NCI-H2196 treated with DMSO at 0.1 percent for 48 hours (cell line): ENCODE measurements around the gene NFS1.
"Not testable (repeated sequence)": the region's sequence is repeated elsewhere in the genome, so short reads cannot be mapped to it uniquely, and the experiment has no call there.

Source experiments
- DNase-seq: peaks from one replicate; lab custom pipeline; 2025; ENCODE audit not compliant: unreplicated experiment; lab: John Stamatoyannopoulos, UW

The NFS1 gene

GRCh38 chr20:35699127-35699956 is at the start of gene NFS1, which contains the start of gene ROMO1:
NFS1 (minus strand) TSS chr20:35699352; CDS start chr20:35699288, 64 bp downstream.
ROMO1 (plus strand) TSS chr20:35699405; CDS start chr20:35699633, 228 bp downstream.
- peak; percentile 82 for DNase-seq

- DNase-seq = not testable (repeated sequence)
These were observed 45.3 kb upstream of the NFS1 start for GRCh38 chr20:35744492-35744841.

- DNase-seq = no peak
These were observed 44.7 kb upstream of the NFS1 start for GRCh38 chr20:35743693-35744491.

- DNase-seq = peak; percentile 48
These were observed 43.8 kb upstream of the NFS1 start for GRCh38 chr20:35742741-35743523.

- peak; percentile 100 for DNase-seq
These were observed 43.0 kb upstream of the NFS1 start, which contains the start of gene RBM39 for GRCh38 chr20:35741892-35742740. RBM39 (minus strand) TSS chr20:35742260; CDS start chr20:35740874, 1,386 bp downstream.

- no peak for DNase-seq
These were observed 40.4 kb upstream of the NFS1 start for GRCh38 chr20:35739294-35740163.

GRCh38 chr20:35738410-35739179 is 39.4 kb upstream of the NFS1 start:
- no peak for DNase-seq

GRCh38 chr20:35737865-35738333 is 38.7 kb upstream of the NFS1 start:
- no peak for DNase-seq

GRCh38 chr20:35735826-35736470 is 36.8 kb upstream of the NFS1 start:
- DNase-seq = no peak

GRCh38 chr20:35734777-35735649 is 35.9 kb upstream of the NFS1 start:
- no peak for DNase-seq

GRCh38 chr20:35734374-35734773 is 35.2 kb upstream of the NFS1 start:
- no peak for DNase-seq

- no peak for DNase-seq
These were observed 33.5 kb upstream of the NFS1 start for GRCh38 chr20:35732644-35732982.

- no peak for DNase-seq
These were observed 32.9 kb upstream of the NFS1 start for GRCh38 chr20:35731862-35732643.

GRCh38 chr20:35731469-35731788 is 32.3 kb upstream of the NFS1 start:
- DNase-seq = no peak

GRCh38 chr20:35730583-35731468 is 31.7 kb upstream of the NFS1 start:
- DNase-seq = no peak
